ENCODE measurements around the gene POLN. TPM values are rescaled to one million over a fixed set of nuclear protein-coding genes. Genes with fewer than 3 reads are reported as not detected.

The POLN gene
- total RNA-seq, 1 donor from 2014 or later: 2.2 TPM

- TF ChIP-seq CTCF (IDR thresholded peaks at IDR 0.05): no peak
- DNase-seq (peak; percentile 29), ATAC-seq (no peak)
- H3K4me3 ChIP-seq: no peak overlapping the region
- H3K9me3 ChIP-seq: no peaks in the 10 kb centered on the region
- no peaks in the 10 kb centered on the region for H3K36me3 ChIP-seq
- intact Hi-C loops (cut with DNase I): no loop called here
- H3K4me1 ChIP-seq: peaks cover 5% of the 10 kb centered on the region
- no peaks in the 10 kb centered on the region for H3K27me3 ChIP-seq (ENCODE audit: low read depth)
- no peak overlapping the region for H3K27ac ChIP-seq
Measured at GRCh38 chr4:2288051-2288541, 46.2 kb upstream of the POLN start.

DNA sequence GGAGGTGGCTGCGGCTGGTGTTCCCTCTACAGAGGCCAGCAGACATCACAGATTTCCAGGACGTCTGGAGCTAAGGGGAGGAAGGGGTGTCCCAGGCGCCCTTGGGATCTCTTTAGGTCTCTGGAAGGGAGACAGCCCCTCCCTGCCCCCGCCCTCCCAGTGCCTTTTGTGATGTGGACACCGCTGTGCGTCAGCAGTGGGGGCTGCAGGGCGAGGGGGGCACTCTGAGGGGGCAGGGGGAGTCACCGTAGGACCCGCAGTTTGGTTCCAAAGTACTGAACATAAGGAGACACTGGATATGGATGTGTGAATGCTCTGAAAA, 45.6 kb upstream of the POLN start:
- Histone ChIP-seq H3K27me3 (ENCODE audit: low read depth) (no peaks in the 10 kb centered on the region), H3K9me3 (no peaks in the 10 kb centered on the region), H3K27ac (no peak overlapping the region), H3K36me3 (no peaks in the 10 kb centered on the region), H3K4me3 (no peak overlapping the region), H3K4me1 (peaks cover 5% of the 10 kb centered on the region)
- no peak for TF ChIP-seq CTCF (IDR thresholded peaks at IDR 0.05)
- ATAC-seq (no peak), DNase-seq (peak; percentile 35)
- intact Hi-C loops (cut with DNase I): no loop called here

GRCh38 chr4:2286904-2287593, 45.1 kb upstream of the POLN start:
- TF ChIP-seq CTCF (IDR thresholded peaks at IDR 0.05): no peak
- Histone ChIP-seq H3K27ac (no peak overlapping the region), H3K4me3 (no peak overlapping the region), H3K36me3 (no peaks in the 10 kb centered on the region), H3K9me3 (no peaks in the 10 kb centered on the region), H3K4me1 (peaks cover 5% of the 10 kb centered on the region), H3K27me3 (ENCODE audit: low read depth) (no peaks in the 10 kb centered on the region)
- ATAC-seq: no peak
- intact Hi-C loops (cut with DNase I): no loop called here
- DNase-seq: no peak

- Histone ChIP-seq H3K27me3 (ENCODE audit: low read depth) (no peaks in the 10 kb centered on the region), H3K27ac (no peak overlapping the region), H3K9me3 (no peaks in the 10 kb centered on the region), H3K36me3 (no peaks in the 10 kb centered on the region), H3K4me3 (no peak overlapping the region), H3K4me1 (peaks cover 4% of the 10 kb centered on the region)
- TF ChIP-seq CTCF (IDR thresholded peaks at IDR 0.05): no peak
- DNase-seq (peak; percentile 39), ATAC-seq (no peak)
- intact Hi-C loops (cut with DNase I): no loop called here
Measured at GRCh38 chr4:2285613-2286381, 43.9 kb upstream of the POLN start.

DNA sequence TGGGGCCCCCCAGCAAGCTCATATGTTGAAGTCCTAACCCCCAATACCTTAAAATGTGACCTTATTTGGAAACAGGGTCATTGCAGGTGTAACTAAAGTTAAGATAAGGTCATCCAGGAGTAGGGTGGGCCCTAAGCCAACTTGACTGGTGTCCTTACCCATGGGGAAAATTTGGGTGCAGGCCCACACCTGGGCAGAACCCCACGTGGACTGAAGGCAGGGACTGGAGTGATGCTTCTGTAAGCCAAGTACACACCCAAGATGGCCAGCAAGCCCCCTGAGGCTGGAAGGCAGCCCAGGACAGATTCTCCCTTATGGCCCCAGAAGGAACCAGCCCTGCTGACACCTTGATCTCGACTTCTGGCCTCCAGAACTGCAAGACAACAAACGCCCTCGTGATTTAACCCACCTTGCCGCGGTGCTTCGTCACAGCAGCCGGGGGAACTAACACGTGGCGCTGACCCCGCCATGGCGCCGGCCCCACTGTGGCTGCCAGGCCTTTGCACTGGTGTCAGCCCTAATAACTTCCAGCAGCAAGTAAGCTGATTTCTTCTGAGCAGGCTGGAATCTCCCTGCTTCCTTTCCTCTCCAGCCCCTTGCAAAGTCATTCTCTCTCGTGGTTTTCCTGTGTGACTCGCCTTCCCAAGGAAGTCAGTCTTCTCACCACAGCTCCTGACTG, 43.2 kb upstream of the POLN start:
- no peak overlapping the region for H3K4me3 ChIP-seq
- intact Hi-C loops (cut with DNase I): no loop called here
- H3K27ac ChIP-seq: no peak overlapping the region
- ATAC-seq (no peak), DNase-seq (peak; percentile 23)
- no peaks in the 10 kb centered on the region for H3K4me1 ChIP-seq
- no peak for TF ChIP-seq CTCF (IDR thresholded peaks at IDR 0.05)
- no peaks in the 10 kb centered on the region for H3K9me3 ChIP-seq
- no peaks in the 10 kb centered on the region for H3K27me3 ChIP-seq (ENCODE audit: low read depth)
- no peaks in the 10 kb centered on the region for H3K36me3 ChIP-seq
